T-cell (primary cell): ENCODE data around the gene ARID2. TPM values are rescaled to one million over a fixed set of nuclear protein-coding genes. Genes with fewer than 3 reads are reported as not detected.

Source experiments
- ATAC-seq, 4 experiments: fragments of 200-7000 bp in 3 of 4; fragments of 150-1000 bp in 1 of 4; cut with Tn5 transposase; replicated peaks in 1 of 4; 1 replicate in 3 of 4; 2 replicates in 1 of 4; pipeline ENCODE4 v1.10.0; 2021; ENCODE audit warnings: moderate library complexity in 3 of 4, mild to moderate bottlenecking in 2 of 4, moderate number of reproducible peaks in 1 of 4
- CTCF ChIA-PET, 2 donors: fragments of 300-600 bp; sonication (Branson Sonifier 250); formaldehyde crosslinking; loops; one replicate each; lab custom pipeline; 2022; ENCODE audit warnings: antibody characterized with exemption in 2 of 2; lab: Charles Lee
- POLR2A ChIA-PET, 2 donors: fragments of 300-600 bp; sonication (Branson Sonifier 250); formaldehyde crosslinking; loops; one replicate each; lab custom pipeline; 2022; ENCODE audit warnings: antibody characterized with exemption in 2 of 2; lab: Charles Lee
- DNase-seq, 35 experiments: peaks; one replicate each; pipeline versions ENCODE4 v3.0.0 to v3.0.0-alpha.2; 2013 to 2023
- H3K27ac ChIP-seq: one replicate; pipeline ENCODE4 v1.5.1; 2013; ENCODE audit warnings: low read length
- H3K27me3 ChIP-seq, 2 experiments: replicated peaks in 1 of 2; 1 replicate in 1 of 2; 2 replicates in 1 of 2; pipeline versions ENCODE4 v1.6.1 to v1.7.0; 2013; ENCODE audit warnings: low read length in 1 of 2, mixed read lengths in 1 of 2; ENCODE audit not compliant: control insufficient read depth in 2 of 2, insufficient read depth in 2 of 2; ENCODE audit errors: extremely low read depth in 1 of 2
- H3K36me3 ChIP-seq, 2 donors: 1 replicate in 1 of 2; 2 replicates in 1 of 2; pipeline versions ENCODE4 v1.6.1 to v1.7.0; 2013; ENCODE audit warnings: low read length in 1 of 2; ENCODE audit not compliant: control insufficient read depth in 2 of 2, insufficient read depth in 1 of 2; ENCODE audit errors: extremely low read depth in 1 of 2
- H3K4me1 ChIP-seq, 2 experiments: 1 replicate in 1 of 2; 2 replicates in 1 of 2; pipeline versions ENCODE4 v1.6.1 to v1.7.0; 2013; ENCODE audit warnings: low read length in 2 of 2, mixed read lengths in 1 of 2; ENCODE audit not compliant: insufficient read depth in 2 of 2, control insufficient read depth in 1 of 2; ENCODE audit errors: extremely low read depth in 1 of 2
- H3K4me3 ChIP-seq, 2 donors: 1 replicate in 1 of 2; 2 replicates in 1 of 2; pipeline versions ENCODE4 v1.5.1 to v1.7.0; 2013; ENCODE audit warnings: mild to moderate bottlenecking in 2 of 2, low read length in 1 of 2, moderate library complexity in 1 of 2; ENCODE audit not compliant: control insufficient read depth in 1 of 2; ENCODE audit errors: extremely low read depth in 1 of 2
- H3K9me3 ChIP-seq: 2 replicates; pipeline ENCODE4 v1.7.0; 2013
- H3K27ac Mint-ChIP-seq, 2 donors: one replicate each; pipeline ENCODE4 v1.8.0; 2020 to 2021; ENCODE audit warnings: mild to moderate bottlenecking in 2 of 2, mixed read lengths in 2 of 2
- H3K27me3 Mint-ChIP-seq, 2 donors: one replicate each; pipeline ENCODE4 v1.8.0; 2021 to 2022; ENCODE audit warnings: mixed read lengths in 2 of 2
- H3K36me3 Mint-ChIP-seq: one replicate; pipeline ENCODE4 v1.8.0; 2021; ENCODE audit warnings: mixed read lengths
- H3K4me1 Mint-ChIP-seq, 3 donors: one replicate each; pipeline ENCODE4 v1.8.0; 2020 to 2022; ENCODE audit warnings: mixed read lengths in 3 of 3, mild to moderate bottlenecking in 1 of 3
- H3K4me3 Mint-ChIP-seq, 3 donors: one replicate each; pipeline ENCODE4 v1.8.0; 2020 to 2022; ENCODE audit warnings: mild to moderate bottlenecking in 3 of 3, mixed read lengths in 3 of 3, moderate library complexity in 3 of 3
- H3K9me3 Mint-ChIP-seq, 3 donors: one replicate each; pipeline ENCODE4 v1.8.0; 2020 to 2022; ENCODE audit warnings: mixed read lengths in 3 of 3
- WGBS: methylation state at CpG from one replicate; pipeline ENCODE4 v1.1.5; 2013; ENCODE audit warnings: missing lambda C conversion rate; ENCODE audit not compliant: insufficient coverage; 5-methylcytosine and 5-hydroxymethylcytosine counted together
- total RNA-seq, 35 experiments: library from RNA in 6 of 35; stranded (reverse) in 6 of 35; fragments of 120-200 nt in 1 of 35; gene quantifications; one replicate each; pipeline versions ENCODE4 v1.2.1 to v1.2.4 and lab custom pipeline; 2013 to 2026

Gene ARID2
- total RNA-seq, 5 donors from 2014 or later (not counting 1 experiment from before 2014, with no cell fraction given) = 40.2 to 67.6 (median 43.7) TPM

DNA sequence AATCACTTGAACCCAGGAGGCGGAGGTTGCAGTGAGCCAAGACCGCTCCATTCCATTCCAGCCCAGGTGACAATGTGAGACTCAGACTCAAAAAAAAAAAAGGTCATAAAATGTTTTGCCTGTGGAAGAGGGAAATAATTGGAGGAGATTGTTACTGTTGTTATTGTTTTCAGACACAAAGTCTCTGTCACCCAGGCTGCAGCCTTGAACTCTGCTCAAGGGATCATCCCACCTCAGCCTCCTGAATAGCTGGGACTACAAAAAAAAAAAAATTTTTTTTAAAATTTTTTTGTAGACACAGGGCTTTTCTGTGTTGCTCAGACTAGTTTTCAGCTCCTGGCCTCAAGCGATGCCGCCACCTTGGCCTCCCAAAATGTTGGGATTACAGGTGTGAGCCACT, 33.9 kb downstream of the ARID2 start:
- DNase-seq = no peak
- peaks cover 68 to 69% (median 69%) of the 10 kb centered on the region in 3 donors for H3K4me1 Mint-ChIP-seq
- H3K4me3 Mint-ChIP-seq = no peak overlapping the region
- ATAC-seq = no peak
- Histone ChIP-seq H3K36me3 (peaks cover 0 to 3% of the 10 kb centered on the region in 2 donors), H3K27me3 (no peaks in the 10 kb centered on the region), H3K9me3 (peaks cover 2% of the 10 kb centered on the region), H3K27ac (no peak overlapping the region), H3K4me1 (peaks cover 2% of the 10 kb centered on the region in 2 experiments), H3K4me3 (no peak overlapping the region)
- 92% methylated on average over 3 of the region's 4 CpGs for WGBS
- H3K27me3 Mint-ChIP-seq = no peaks in the 10 kb centered on the region
- H3K27ac Mint-ChIP-seq = no peak overlapping the region
- CTCF ChIA-PET = interaction anchor here (0.6 to 1.8 kb wide), 3 partner anchors 8 to 39 kb away, joined by 3 to 6 read pairs (median 4); no protein-coding TSS in a partner anchor
- H3K36me3 Mint-ChIP-seq = peaks cover 15% of the 10 kb centered on the region
- H3K9me3 Mint-ChIP-seq = peaks cover 0 to 2% (median 1%) of the 10 kb centered on the region in 3 donors
- POLR2A ChIA-PET = interaction anchor here in 1 of 2 donors (0.7 kb wide), 3 partner anchors 31 to 136 kb away, joined by 3 to 4 read pairs (median 3); no protein-coding TSS in a partner anchor

DNA sequence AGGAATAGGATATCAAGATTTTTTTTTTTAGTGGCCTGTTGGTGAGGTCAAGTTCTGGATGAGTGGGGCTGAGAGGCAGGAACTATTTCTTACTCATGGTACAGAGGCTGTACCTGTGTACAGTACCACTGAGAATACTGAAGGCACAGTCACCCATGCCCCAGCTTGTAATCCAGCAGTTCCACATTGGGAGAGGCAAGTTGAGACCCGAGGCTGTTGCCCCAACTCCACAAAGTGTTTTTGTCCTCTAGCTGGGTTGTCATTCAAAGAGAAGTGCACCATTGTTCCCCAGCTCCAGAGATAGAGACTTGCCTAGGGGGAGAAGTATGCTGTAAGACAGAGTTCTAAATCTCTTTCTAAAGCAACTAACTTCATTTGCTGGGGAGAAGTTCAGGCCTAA, 38.7 kb downstream of the ARID2 start:
- no peak overlapping the region for H3K4me3 Mint-ChIP-seq
- H3K27me3 Mint-ChIP-seq = no peaks in the 10 kb centered on the region
- H3K4me1 ChIP-seq = peaks cover 0 to 9% of the 10 kb centered on the region in 2 experiments
- peaks cover 11% of the 10 kb centered on the region for H3K9me3 ChIP-seq
- DNase-seq (no peak), ATAC-seq (no peak)
- H3K4me1 Mint-ChIP-seq = peaks cover 64 to 65% (median 65%) of the 10 kb centered on the region in 3 donors
- H3K9me3 Mint-ChIP-seq = peaks cover 2 to 16% (median 10%) of the 10 kb centered on the region in 3 donors
- ChIA-PET CTCF (no interaction called here), POLR2A (no interaction called here)
- H3K36me3 Mint-ChIP-seq = peaks cover 34% of the 10 kb centered on the region
- no peaks in the 10 kb centered on the region for H3K27me3 ChIP-seq
- 100% methylated on average over 1 of the region's 1 CpG for WGBS
- peaks cover 0 to 6% of the 10 kb centered on the region in 2 donors for H3K36me3 ChIP-seq
- H3K27ac ChIP-seq = no peak overlapping the region
- no peak overlapping the region for H3K4me3 ChIP-seq
- no peak overlapping the region for H3K27ac Mint-ChIP-seq

GRCh38 chr12:45773747-45774146, 44.2 kb downstream of the ARID2 start:
- no peak overlapping the region for H3K4me3 Mint-ChIP-seq
- ATAC-seq = no peak

DNA sequence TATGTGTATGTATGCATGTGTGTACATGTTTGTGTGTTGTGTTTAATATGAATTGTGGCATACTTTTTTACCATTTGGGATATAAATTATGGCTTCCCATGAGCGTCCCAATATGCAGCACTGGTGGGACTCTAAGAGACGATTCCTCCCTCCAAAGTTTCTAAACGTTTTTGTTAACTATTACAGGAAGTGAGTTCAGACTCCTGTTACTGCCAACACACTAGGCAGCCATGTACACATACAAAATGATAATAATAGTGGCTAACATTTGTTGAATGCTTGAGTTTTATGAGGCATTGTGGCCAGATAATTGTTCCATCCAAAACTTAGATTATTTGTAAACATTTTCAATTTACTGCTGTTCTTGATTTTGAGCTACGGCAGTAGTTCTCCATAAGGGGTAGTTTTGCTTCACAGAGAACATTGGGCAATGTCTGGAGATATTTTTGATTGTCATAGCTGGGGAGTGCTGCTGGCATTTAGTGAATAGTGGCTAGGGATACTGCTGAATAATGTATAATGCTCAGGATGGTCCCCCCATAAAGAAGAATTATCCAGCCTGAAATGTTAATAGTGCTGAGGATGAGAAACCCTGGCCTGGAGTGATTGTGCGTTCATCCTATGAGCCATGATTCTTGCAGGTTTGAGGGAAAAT, 45.1 kb downstream of the ARID2 start:
- ChIA-PET POLR2A (no interaction called here), CTCF (interaction anchor here in 1 of 2 donors (1.8 kb wide), 1 partner anchor 12 kb away, joined by 4 read pairs; no protein-coding TSS in a partner anchor)
- Histone ChIP-seq H3K36me3 (no peaks in the 10 kb centered on the region), H3K27me3 (no peaks in the 10 kb centered on the region), H3K9me3 (no peaks in the 10 kb centered on the region), H3K27ac (no peak overlapping the region), H3K4me1 (peaks cover 6 to 7% of the 10 kb centered on the region in 2 experiments), H3K4me3 (no peak overlapping the region)
- Mint-ChIP-seq H3K9me3 (peaks cover 0 to 1% (median under 1%) of the 10 kb centered on the region in 3 donors), H3K27ac (peak overlapping the region in 1 of 2 donors; percentile 41), H3K36me3 (peaks cover 6% of the 10 kb centered on the region), H3K4me1 (peaks cover 43 to 59% (median 51%) of the 10 kb centered on the region in 3 donors), H3K27me3 (no peaks in the 10 kb centered on the region), H3K4me3 (no peak overlapping the region)
- DNase-seq = no peak
- WGBS = no CpG with 5 or more reads among the region's 5 CpGs
- ATAC-seq = no peak

More at GRCh38 chr12:45773747-45774146, 44.2 kb downstream of the ARID2 start:
- DNase-seq = no peak
- H3K27ac ChIP-seq = no peak overlapping the region
- H3K36me3 ChIP-seq = no peaks in the 10 kb centered on the region
- H3K9me3 Mint-ChIP-seq = peaks cover under 1 to 10% (median 5%) of the 10 kb centered on the region in 3 donors
- H3K4me3 ChIP-seq = no peak overlapping the region
- no peaks in the 10 kb centered on the region for H3K27me3 ChIP-seq
- no peaks in the 10 kb centered on the region for H3K27me3 Mint-ChIP-seq
- peaks cover 15% of the 10 kb centered on the region for H3K36me3 Mint-ChIP-seq
- peaks cover 7% of the 10 kb centered on the region for H3K9me3 ChIP-seq
- peaks cover 6 to 7% of the 10 kb centered on the region in 2 experiments for H3K4me1 ChIP-seq
- ChIA-PET POLR2A (interaction anchor here in 1 of 2 donors (0.7 kb wide), 1 partner anchor 220 kb away, joined by 3 read pairs; no protein-coding TSS in a partner anchor), CTCF (interaction anchor here in 1 of 2 donors (0.8 to 1.8 kb wide), 2 partner anchors 11 to 45 kb away, joined by 3 to 4 read pairs; no protein-coding TSS in a partner anchor)
- WGBS = no CpG with 5 or more reads among the region's 1 CpG
- peaks cover 50 to 64% (median 59%) of the 10 kb centered on the region in 3 donors for H3K4me1 Mint-ChIP-seq
- no peak overlapping the region for H3K27ac Mint-ChIP-seq

DNA sequence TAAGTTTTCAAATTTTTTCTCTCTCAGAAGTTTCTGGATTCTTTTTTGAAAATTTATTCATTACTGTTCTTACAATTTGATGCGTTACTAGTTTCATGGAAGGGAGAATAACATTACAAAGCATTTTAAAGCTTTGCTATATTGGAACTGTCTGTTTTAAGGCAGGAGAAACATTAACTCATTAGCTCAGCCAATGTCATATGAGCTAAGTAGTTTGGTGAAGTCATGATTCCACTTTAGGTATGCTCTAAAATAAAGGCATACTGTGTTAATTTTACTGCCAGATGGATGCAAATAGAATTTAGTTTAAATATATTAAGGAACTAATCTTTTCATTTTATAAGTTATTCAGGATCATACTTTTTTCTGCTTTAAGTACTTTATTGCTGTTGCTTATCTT, 46.0 kb downstream of the ARID2 start:
- H3K9me3 Mint-ChIP-seq = no peaks in the 10 kb centered on the region
- peaks cover 3 to 6% of the 10 kb centered on the region in 2 experiments for H3K4me1 ChIP-seq
- POLR2A ChIA-PET = interaction anchor here (0.5 to 1.0 kb wide), 2 partner anchors 29 to 527 kb away, joined by 3 read pairs; no protein-coding TSS in a partner anchor
- H3K36me3 ChIP-seq = no peaks in the 10 kb centered on the region
- H3K9me3 ChIP-seq = no peaks in the 10 kb centered on the region
- WGBS = no CpG with 5 or more reads among the region's 1 CpG
- CTCF ChIA-PET = interaction anchor here in 1 of 2 donors (1.8 kb wide), 1 partner anchor 13 kb away, joined by 4 read pairs; no protein-coding TSS in a partner anchor
- no peak for ATAC-seq
- peaks cover 44 to 56% (median 48%) of the 10 kb centered on the region in 3 donors for H3K4me1 Mint-ChIP-seq
- peaks cover 2% of the 10 kb centered on the region for H3K36me3 Mint-ChIP-seq
- no peaks in the 10 kb centered on the region for H3K27me3 ChIP-seq
- H3K27me3 Mint-ChIP-seq = no peaks in the 10 kb centered on the region
- H3K4me3 ChIP-seq = no peak overlapping the region
- no peak overlapping the region for H3K27ac ChIP-seq
- no peak overlapping the region for H3K27ac Mint-ChIP-seq
- H3K4me3 Mint-ChIP-seq = no peak overlapping the region
- DNase-seq = no peak

DNA sequence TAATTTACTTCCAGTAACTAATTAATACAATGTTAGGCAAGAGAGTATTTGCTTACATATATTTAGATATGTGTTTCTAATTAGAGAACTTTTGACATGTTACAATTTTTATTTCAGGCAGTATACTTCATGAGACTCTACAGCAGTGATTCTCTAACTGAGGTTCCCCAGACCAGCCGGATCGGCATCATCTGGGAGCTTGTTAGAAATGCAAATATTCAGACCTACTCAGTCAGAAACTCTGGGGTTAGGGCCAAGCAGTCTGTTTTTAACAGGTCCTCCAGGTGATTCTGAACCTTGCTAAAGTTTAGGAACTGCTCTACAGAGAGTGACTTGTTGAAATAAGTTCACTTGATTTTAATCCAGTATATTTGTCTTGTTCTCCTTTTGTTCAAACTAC, 46.5 kb downstream of the ARID2 start:
- no peak overlapping the region for H3K27ac ChIP-seq
- H3K36me3 Mint-ChIP-seq = no peaks in the 10 kb centered on the region
- no peak overlapping the region for H3K4me3 Mint-ChIP-seq
- no peaks in the 10 kb centered on the region for H3K9me3 Mint-ChIP-seq
- CTCF ChIA-PET = no interaction called here
- H3K4me1 ChIP-seq = peaks cover 0 to 6% of the 10 kb centered on the region in 2 experiments
- WGBS = 100% methylated on average over 2 of the region's 2 CpGs
- no peaks in the 10 kb centered on the region for H3K27me3 ChIP-seq
- no peak for DNase-seq
- peaks cover 40 to 53% (median 43%) of the 10 kb centered on the region in 3 donors for H3K4me1 Mint-ChIP-seq
- POLR2A ChIA-PET = interaction anchor here in 1 of 2 donors (1.0 kb wide), 1 partner anchor 528 kb away, joined by 3 read pairs; no protein-coding TSS in a partner anchor
- H3K4me3 ChIP-seq = no peak overlapping the region
- no peaks in the 10 kb centered on the region for H3K27me3 Mint-ChIP-seq
- H3K36me3 ChIP-seq = no peaks in the 10 kb centered on the region
- ATAC-seq = no peak
- no peak overlapping the region for H3K27ac Mint-ChIP-seq
- no peaks in the 10 kb centered on the region for H3K9me3 ChIP-seq
